Progenitor cell of endocrine pancreas (in vitro differentiated cells): ENCODE data around the gene PYY. TPM values are rescaled to one million over a fixed set of nuclear protein-coding genes. Genes with fewer than 3 reads are reported as not detected.

Experiments
- DNase-seq: peaks from one replicate; pipeline ENCODE4 v3.0.0; 2021; ENCODE audit warnings: low spot score; ENCODE audit not compliant: unreplicated experiment
- H3K27ac Mint-ChIP-seq: 2 replicates; pipeline ENCODE4 v1.8.0; 2021; ENCODE audit warnings: mild to moderate bottlenecking, moderate library complexity, mixed read lengths
- H3K27me3 Mint-ChIP-seq: 2 replicates; pipeline ENCODE4 v1.8.0; 2021; ENCODE audit warnings: mixed read lengths
- H3K36me3 Mint-ChIP-seq: 2 replicates; pipeline ENCODE4 v1.8.0; 2022; ENCODE audit warnings: mixed read lengths; ENCODE audit not compliant: insufficient read depth
- H3K4me1 Mint-ChIP-seq: 2 replicates; pipeline ENCODE4 v1.8.0; 2021; ENCODE audit warnings: low read depth, mixed read lengths
- H3K4me3 Mint-ChIP-seq: 2 replicates; pipeline ENCODE4 v1.8.0; 2021; ENCODE audit warnings: low read depth, mild to moderate bottlenecking, moderate library complexity, mixed read lengths
- H3K9me3 Mint-ChIP-seq: 2 replicates; pipeline ENCODE4 v1.8.0; 2021; ENCODE audit warnings: low read depth, mixed read lengths
- CTCF ChIP-seq: fragments of 200-600 bp; sonication (generic); IDR thresholded peaks from one replicate; pipeline ENCODE4 v1.5.0; 2021; ENCODE audit warnings: antibody characterized with exemption, mild to moderate bottlenecking; ENCODE audit not compliant: unreplicated experiment
- total RNA-seq: library from RNA; stranded (reverse); gene quantifications from 2 replicates; pipeline ENCODE4 v1.2.1, GENCODE V29; 2021

The PYY gene
- total RNA-seq, 1 donor from 2014 or later, result 0.84 TPM

GRCh38 chr17:43912635-43913304, 41.0 kb downstream of the PYY start:
- TF ChIP-seq CTCF, result no peak
- H3K27ac Mint-ChIP-seq, result no peak overlapping the region
- H3K4me1 Mint-ChIP-seq, result peaks cover 8% of the 10 kb centered on the region
- no peaks in the 10 kb centered on the region for H3K36me3 Mint-ChIP-seq
- no peaks in the 10 kb centered on the region for H3K9me3 Mint-ChIP-seq
- peaks cover 49% of the 10 kb centered on the region for H3K27me3 Mint-ChIP-seq
- H3K4me3 Mint-ChIP-seq, result no peak overlapping the region
- DNase-seq, result no peak

GRCh38 chr17:43911904-43912303, 41.8 kb downstream of the PYY start:
- Mint-ChIP-seq H3K4me3 (no peak overlapping the region), H3K4me1 (peaks cover 8% of the 10 kb centered on the region)
- DNase-seq, result no peak

DNA sequence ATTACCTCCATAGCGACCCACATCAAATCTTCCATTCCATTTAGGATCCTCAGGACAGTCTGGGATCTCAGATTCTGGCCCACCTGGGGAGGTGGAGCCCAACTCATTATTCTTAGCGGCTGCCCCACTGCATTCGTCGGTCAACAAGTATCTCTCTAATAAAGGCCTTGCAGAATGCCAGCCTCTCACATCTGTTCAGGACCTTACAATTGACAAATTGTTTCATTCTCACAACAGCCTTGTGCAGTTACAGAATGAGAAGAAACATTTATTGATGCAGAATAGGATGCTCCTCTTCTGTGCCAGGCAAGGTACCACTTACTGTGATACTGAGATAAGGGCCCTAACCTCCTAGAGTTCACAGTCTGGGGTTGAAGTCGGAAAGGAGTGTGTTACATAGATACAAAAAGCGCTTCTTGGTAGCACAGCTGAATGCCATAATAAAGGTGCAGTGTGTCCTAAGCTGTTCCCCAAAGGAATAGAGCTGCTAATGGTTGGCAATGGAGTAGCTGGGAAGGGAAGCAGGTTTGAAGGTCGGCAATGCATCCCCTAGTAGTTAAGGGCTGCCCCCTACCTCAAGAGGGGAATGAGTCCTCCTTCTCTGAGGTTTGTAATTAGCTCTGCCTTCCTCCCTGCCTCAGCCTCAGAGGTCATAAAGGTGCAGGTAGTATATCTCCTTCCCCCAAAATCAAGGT, 44.1 kb downstream of the PYY start:
- Mint-ChIP-seq H3K4me3 (no peak overlapping the region), H3K27ac (no peak overlapping the region)
- TF ChIP-seq CTCF, result no peak

More at GRCh38 chr17:43911904-43912303, 41.8 kb downstream of the PYY start:
- Mint-ChIP-seq H3K27ac (no peak overlapping the region), H3K9me3 (no peaks in the 10 kb centered on the region), H3K27me3 (peaks cover 44% of the 10 kb centered on the region), H3K36me3 (no peaks in the 10 kb centered on the region)
- no peak for TF ChIP-seq CTCF

GRCh38 chr17:43907998-43908721, 45.6 kb downstream of the PYY start:
- H3K36me3 Mint-ChIP-seq, result no peaks in the 10 kb centered on the region
- peak overlapping the region; percentile 71 for H3K4me3 Mint-ChIP-seq
- H3K4me1 Mint-ChIP-seq, result peaks cover 5% of the 10 kb centered on the region
- no peak overlapping the region for H3K27ac Mint-ChIP-seq
- no peak for TF ChIP-seq CTCF
- peaks cover 62% of the 10 kb centered on the region for H3K27me3 Mint-ChIP-seq
- no peak for DNase-seq
- H3K9me3 Mint-ChIP-seq, result no peaks in the 10 kb centered on the region

More for the DNA sequence above, 44.1 kb downstream of the PYY start:
- peaks cover 5% of the 10 kb centered on the region for H3K4me1 Mint-ChIP-seq
- H3K27me3 Mint-ChIP-seq, result peaks cover 53% of the 10 kb centered on the region
- no peak for DNase-seq
- H3K36me3 Mint-ChIP-seq, result no peaks in the 10 kb centered on the region
- H3K9me3 Mint-ChIP-seq, result no peaks in the 10 kb centered on the region

DNA sequence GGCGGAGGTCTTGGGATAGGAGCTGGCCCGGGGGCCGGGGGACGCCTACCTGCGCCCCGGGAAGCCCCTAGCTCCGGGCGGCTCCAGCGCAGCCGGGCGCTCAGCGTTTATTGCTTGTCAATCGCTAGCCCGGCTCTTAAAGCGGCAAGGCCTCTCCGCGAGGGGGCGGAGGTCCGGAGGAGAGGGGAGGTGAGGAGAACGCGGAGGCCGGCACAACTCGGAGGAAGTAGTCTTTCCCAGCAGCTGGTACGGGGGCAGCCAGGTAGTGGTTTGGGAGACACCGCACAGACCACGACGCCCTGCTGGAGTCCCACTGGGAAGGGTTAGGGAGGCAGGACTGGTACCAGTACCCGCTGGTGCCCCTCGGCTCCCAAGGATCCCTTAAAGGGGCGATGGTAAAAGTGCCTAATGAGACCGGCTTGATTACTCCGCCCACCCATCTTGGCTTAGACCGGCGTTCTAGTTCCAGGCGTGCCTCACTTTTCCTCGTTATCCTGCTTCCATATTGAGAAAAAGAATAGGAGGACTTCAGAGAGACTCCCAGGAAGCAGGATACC, 46.2 kb downstream of the PYY start, which contains the start of gene MPP2:
MPP2 (minus strand) TSS at position 112 of the 557 bp plus-strand sequence. CDS start 3,076 bp downstream, outside the sequence.
- H3K4me1 Mint-ChIP-seq, result peaks cover 5% of the 10 kb centered on the region
- peaks cover 64% of the 10 kb centered on the region for H3K27me3 Mint-ChIP-seq
- H3K36me3 Mint-ChIP-seq, result no peaks in the 10 kb centered on the region
- peak; percentile 72 for DNase-seq
- peak within 1 kb of the TSS; percentile 71 for H3K4me3 Mint-ChIP-seq
- no peak within 1 kb of the TSS for H3K27ac Mint-ChIP-seq
- no peaks in the 10 kb centered on the region for H3K9me3 Mint-ChIP-seq
- peak; percentile 20 for TF ChIP-seq CTCF
